Fibroblast of skin of right quadriceps (primary cell): ENCODE measurements around the gene VIPR2.
"Not testable (repeated sequence)": the region's sequence is repeated elsewhere in the genome, so short reads cannot be mapped to it uniquely, and the experiment has no call there.

Source experiments
- DNase-seq: peaks from one replicate; pipeline ENCODE4 v3.0.0-alpha.2; 2013

The VIPR2 gene

GRCh38 chr7:159022238-159022993 is 122.3 kb downstream of the VIPR2 start:
- no peak for DNase-seq

DNA sequence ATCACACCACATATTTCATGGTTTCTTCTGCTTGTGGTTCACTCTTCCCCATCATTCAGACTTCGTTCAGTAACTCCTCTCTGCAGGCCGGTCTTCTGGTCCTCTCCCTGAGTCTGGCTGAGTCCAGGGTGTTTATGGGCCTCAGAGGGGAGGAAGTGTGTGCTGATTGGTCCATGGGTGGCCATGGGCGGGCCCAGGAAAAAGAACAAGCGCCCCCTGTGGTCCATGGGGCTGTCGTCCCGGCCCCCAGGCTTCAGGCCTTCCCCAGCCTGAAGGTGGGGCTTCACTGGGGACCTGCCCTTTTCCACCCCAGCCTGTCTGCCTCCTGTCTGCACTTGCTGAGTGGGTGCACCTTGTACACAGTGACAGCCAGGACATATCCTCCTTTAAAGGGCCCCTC is 123.7 kb downstream of the VIPR2 start:
- DNase-seq = no peak

DNA sequence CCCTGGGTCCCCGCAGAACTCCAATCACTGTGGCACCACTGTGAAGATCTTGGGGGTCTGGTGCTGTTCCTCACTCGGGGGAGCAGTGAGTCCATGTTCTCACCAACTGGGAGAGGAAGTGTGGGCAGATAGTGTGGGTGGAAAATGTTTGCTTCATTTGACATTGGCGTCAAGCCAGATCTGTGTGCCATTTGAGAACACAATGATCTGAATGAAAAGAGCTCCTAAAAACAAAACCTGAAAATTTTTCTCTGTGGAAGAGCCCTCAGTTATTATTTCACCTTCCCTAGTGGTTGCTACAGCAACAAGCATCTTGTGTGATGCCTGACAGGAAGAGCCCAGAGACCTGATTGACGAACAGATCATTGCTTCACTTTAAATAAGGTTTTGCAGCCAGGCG is 125.6 kb downstream of the VIPR2 start:
- DNase-seq = no peak

DNA sequence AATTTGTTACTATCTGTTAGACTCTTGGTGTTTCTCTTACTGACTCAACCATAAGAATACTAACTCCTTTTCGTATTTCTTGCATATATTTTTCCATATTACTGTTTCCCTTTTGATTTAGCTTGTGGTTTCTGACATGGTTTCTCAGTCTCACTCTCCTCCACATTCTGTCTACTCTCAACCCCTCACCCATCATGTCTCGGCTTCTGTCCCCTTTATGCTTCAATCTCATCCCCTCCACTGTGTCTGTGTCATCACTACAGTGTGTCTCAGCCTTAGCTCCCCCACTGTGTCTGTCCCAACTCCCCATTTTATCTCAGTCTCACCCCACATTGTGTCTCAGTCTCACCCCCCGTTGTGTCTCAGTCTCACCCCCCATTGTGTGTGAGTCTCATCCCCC is 126.9 kb downstream of the VIPR2 start:
- no peak for DNase-seq

DNA sequence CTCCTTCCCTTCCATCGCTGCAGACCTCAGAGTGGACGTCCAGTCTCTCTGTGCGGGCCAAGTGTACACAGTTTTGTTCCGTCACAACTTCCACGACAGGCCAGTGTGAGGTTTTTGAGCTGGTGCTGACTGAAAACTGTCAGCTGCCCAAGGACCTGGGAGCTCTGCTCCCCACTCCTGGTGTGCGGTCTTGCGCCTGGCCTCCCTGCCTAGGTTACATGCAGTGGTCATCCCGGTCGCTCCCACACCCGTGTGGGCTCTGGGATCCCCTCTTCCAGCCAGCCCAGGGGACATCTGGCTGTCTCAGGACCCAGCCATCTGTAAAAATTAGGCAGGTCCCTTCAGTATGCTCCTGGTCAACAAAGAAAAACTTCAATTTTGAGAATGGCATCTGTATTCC is 127.5 kb downstream of the VIPR2 start:
- no peak for DNase-seq

DNA sequence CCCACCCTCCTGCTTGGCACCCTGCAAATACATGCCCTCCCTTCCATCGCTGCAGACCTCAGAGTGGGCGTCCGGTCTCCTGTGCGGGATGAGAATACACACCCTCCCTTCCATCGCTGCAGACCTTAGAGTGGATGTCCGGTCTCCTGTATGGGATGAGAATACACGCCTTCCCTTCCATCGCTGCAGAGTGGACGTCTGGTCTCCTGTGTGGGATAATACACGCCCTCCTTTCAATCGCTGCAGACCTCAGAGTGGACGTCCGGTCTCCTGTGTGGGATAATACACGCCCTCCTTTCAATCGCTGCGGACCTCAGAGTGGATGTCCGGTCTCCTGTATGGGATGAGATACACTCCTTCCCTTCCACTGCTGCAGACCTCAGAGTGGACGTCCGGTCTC is 128.1 kb downstream of the VIPR2 start:
- no peak for DNase-seq

GRCh38 chr7:159015454-159016410 is 128.9 kb downstream of the VIPR2 start:
- no peak for DNase-seq

- no peak for DNase-seq
These were observed 129.6 kb downstream of the VIPR2 start for GRCh38 chr7:159015081-159015453.

DNA sequence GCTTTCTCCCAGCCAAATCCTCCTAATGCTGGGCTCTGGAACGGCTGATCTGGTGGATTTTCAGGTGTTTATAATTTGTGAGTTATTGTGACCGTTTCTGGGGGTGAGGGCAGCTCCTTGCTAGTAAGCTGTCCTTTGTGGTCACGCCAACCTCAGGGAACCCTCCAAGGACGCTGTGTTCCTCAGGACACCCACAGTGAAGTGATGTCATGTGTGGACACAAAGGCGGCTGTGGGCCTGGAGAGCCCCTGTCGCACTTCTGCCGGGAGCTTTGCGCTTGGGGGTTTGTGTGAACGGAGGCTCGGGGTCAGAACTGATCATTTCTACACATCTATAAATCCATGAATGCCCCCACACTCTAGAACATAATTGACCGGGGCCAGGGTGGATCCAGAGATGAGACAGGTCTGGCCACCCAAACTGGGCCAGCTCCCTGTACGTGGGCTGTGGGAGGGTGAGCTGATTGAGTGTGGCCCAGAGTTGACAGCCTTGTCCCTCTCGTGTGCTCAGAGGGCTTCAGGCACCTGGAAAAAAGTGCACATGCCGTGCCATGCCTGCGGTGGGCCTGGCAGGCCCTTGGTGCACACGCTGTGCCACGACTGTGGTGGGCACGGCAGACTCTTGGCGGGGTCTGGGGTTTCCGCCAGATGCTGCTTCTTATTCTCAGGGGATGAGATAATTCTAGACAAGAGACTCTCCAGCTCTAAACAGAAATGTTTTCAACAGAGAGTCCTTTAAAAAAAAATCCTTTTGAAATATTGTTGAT is 130.2 kb downstream of the VIPR2 start:
- no peak for DNase-seq

DNA sequence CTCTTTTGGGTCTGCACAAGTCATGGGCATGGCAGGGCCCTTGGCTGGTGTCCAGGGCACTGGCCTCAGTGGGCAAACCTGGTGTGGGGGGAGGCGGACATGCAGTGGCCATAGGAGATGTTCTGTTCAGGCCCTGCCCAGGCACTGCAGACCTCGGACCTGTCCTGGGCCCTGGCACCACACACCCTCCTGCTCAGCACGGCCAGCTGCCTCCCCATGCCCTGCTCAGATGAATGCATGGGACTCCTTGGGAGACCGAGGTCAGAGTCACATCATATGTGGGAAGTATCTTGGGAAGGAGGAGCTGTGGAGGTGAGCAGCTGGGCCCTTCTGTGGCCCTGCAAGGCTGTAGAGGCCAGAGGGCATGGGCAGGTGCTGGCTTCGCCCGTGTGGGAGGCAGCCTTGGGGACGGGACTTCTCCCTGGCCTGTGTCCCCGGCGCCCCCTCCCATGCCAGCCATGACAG is 130.8 kb downstream of the VIPR2 start:
- DNase-seq = no peak

GRCh38 chr7:159013181-159013690 is 131.4 kb downstream of the VIPR2 start:
- no peak for DNase-seq

GRCh38 chr7:159012353-159013069 is 132.2 kb downstream of the VIPR2 start:
- DNase-seq = no peak

GRCh38 chr7:159011722-159012022 is 133.0 kb downstream of the VIPR2 start:
- no peak for DNase-seq

DNA sequence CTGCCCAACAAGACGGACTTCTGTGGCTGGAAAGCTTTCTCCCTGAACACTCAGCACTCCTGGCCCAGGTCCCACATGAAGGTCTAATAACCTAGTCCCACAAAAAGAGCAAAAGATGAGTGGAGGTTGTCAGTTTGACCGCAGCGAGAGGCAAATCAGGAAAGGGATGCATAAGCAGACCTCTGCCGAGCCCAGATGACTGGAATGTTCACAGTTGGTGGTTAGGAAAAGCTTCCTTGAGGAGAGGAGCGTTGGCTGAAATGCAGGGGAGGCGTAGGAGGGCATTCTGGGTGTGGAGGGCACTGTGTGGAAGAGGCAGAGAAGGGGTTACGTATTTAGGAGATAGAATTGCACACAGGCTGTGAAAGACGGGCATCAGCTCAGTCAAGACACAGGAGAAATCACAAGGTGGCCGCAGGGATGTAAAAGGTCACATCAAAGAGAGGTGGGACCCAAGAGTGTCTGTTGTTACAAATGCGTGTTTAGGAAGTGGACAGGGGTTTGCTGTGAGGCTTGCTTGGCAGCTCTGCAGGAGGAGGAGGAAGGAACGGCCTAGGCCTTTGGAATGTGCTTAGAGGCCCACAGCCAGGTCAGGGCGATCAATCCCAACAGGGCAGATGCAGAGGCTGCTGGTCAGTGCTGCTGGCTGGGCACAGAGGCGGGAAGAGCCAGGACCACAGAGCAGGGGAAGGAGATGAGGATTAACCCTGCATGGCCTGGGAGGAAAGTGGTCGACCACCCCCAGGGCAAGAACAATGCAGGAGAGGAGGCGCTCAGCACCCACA is 133.5 kb downstream of the VIPR2 start:
- no peak for DNase-seq

DNA sequence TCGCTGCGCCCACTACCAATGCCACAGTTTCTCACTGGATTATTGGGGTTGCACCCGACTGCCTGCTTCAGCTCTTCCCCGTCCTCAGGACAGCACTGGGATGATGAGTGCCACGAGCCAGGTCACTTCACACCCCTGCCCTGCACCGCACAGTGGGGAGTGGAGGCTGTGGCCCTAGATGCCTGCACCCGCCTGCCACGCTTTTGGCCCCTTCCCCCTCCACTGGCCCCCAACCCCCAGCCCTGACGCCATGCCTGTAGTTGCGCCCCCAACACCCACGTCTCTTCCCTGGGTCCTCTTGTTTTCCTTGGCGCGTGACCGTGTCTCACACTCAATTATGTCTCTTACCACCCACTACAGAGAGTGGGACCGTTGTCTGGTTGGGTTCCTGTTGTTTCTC is 134.3 kb downstream of the VIPR2 start:
- no peak for DNase-seq

GRCh38 chr7:159009951-159010350 is 134.7 kb downstream of the VIPR2 start:
- no peak for DNase-seq

- DNase-seq = no peak
These were observed 136.2 kb downstream of the VIPR2 start for GRCh38 chr7:159008417-159008816.

DNA sequence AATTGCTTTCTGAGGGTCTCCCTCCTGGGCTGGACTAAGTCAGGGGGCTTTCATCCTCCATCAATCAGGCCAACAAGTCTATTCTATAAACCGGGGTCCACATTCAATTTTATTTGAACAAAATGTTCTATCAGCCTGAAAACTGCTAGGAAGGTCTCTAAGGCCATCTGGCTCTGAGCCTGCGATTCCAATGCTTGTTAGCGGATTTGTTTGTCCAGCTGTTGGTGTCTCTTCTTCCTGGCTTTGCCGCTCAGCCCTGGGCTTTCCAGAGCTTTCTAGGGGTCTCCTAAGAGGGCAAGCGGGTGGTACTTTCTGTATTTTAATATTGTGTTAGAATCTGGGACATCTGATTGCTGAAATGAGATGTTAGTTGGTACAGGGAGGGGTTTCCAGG is 136.7 kb downstream of the VIPR2 start:
- no peak for DNase-seq

DNA sequence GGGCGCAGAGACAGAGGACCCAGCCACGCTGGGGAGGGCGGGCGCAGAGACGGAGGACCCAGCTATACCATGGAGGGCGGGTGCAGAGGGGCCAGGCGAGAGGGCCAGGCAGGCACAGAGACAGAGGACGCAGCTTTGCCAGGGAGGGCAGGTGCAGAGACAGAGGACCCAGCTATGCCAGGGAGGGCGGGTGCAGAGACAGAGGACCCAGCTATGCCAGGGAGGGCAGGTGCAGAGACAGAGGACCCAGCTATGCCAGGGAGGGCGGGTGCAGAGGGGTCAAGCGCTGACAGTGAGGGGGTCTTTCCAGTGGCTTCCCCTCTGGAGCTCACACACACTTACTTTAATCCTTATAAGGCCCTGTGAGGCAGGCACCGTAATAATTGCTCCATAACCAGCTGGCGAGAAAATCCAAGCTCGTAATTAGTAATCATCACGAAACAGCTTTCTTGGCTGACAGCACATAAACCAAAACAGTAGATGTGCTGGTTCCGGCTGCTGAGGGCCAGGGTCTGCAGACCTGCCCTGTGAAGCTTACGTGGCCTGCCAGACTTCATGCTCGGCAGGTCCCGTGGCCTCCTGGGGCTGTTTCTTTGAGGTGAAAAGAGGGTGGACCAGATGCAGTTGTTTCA is 137.2 kb downstream of the VIPR2 start:
- no peak for DNase-seq

GRCh38 chr7:159006610-159007130 is 138.0 kb downstream of the VIPR2 start:
- DNase-seq = no peak

- DNase-seq = not testable (repeated sequence)
These were observed 138.6 kb downstream of the VIPR2 start for GRCh38 chr7:159006022-159006609.
